Measurements from ENCODE around the gene TBC1D22A. TPM values are rescaled to one million over a fixed set of nuclear protein-coding genes. Genes with fewer than 3 reads are reported as not detected.
"Not testable (repeated sequence)": the region's sequence is repeated elsewhere in the genome, so short reads cannot be mapped to it uniquely, and the experiment has no call there.

Gene TBC1D22A
- total and polyA plus RNA-seq, 2 donors (not counting 3 experiments of a cell fraction or from before 2014, with no cell fraction given): 26.1 to 32.4 TPM

DNA sequence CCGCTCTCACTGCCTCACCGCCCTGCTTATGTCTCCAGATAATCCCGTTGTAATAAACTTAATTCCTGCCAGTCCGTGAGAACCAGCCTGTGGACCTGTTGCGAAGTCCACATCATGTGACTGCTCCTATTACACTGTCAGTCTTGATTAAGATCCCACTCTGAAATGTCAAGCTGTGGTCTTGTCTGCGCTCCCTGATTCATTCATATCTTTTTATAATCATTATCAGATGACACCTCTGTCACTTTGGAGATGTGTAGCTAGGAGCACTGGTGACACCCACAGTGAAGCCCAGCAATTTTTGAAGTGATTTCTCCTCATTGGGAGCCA is 377.3 kb downstream of the TBC1D22A start:
- no TSS peak for BruUV-seq (replicated peaks)
- dilution Hi-C loops (cut with MboI; ENCODE audit: extremely low pct_ligation_motif_present, low sequenced_read_pairs) (no loop called here), intact Hi-C loops (cut with micrococcal nuclease) (no loop called here)
- no peak overlapping the region for H3K9ac ChIP-seq (replicated peaks; ENCODE audit: extremely low read depth, insufficient read depth, low read length)
- H3K4me2 ChIP-seq (ENCODE audit: insufficient read depth, low read length): no peak overlapping the region
- ChIA-PET CTCF (no interaction called here), POLR2A (no interaction called here)
- H3K27me3 ChIP-seq (ENCODE audit: control insufficient read depth in 2 of 2, insufficient read depth in 2 of 2, low read length in 2 of 2): no peaks in the 10 kb centered on the region
- no peaks in the 10 kb centered on the region for H3K9me1 ChIP-seq (replicated peaks; ENCODE audit: control insufficient read depth, extremely low read depth, insufficient read depth, low read length)
- H3K4me3 ChIP-seq (replicated peaks in 1 of 3; ENCODE audit: insufficient read depth in 1 of 3, low read depth in 1 of 3, low read length in 3 of 3): no peak overlapping the region
- H2AFZ ChIP-seq (ENCODE audit: low read depth, low read length): no peak overlapping the region
- no peaks in the 10 kb centered on the region for H3K9me3 ChIP-seq (replicated peaks; ENCODE audit: control insufficient read depth, insufficient read depth, low read length)
- H3K4me1 ChIP-seq (ENCODE audit: control insufficient read depth, extremely low read depth, insufficient read depth, low read length): no peaks in the 10 kb centered on the region
- H4K20me1 ChIP-seq (replicated peaks; ENCODE audit: control insufficient read depth, extremely low read depth, insufficient read depth, low read length): no peaks in the 10 kb centered on the region
- TF ChIP-seq JUN (IDR thresholded peaks at IDR 0.05; ENCODE audit: borderline replicate concordance, insufficient read depth, insufficient read length, low read depth) (no peak), FOS (IDR thresholded peaks at IDR 0.05; ENCODE audit: borderline replicate concordance, insufficient read depth, low read length) (no peak), POLR2AphosphoS5 (IDR thresholded peaks at IDR 0.05; ENCODE audit: insufficient read depth, low read depth, low read length) (no peak), MYC (IDR thresholded peaks at IDR 0.05; ENCODE audit: low read depth, low read length) (no peak), EZH2 (IDR thresholded peaks at IDR 0.05; ENCODE audit: borderline replicate concordance, low read depth, low read length, severe bottlenecking) (no peak), POLR2A (IDR thresholded peaks at IDR 0.05; ENCODE audit: low read depth, low read length) (no peak), GATA2 (IDR thresholded peaks at IDR 0.05; ENCODE audit: insufficient read depth, insufficient read length, low read depth, low read length) (no peak)
- TF ChIP-seq, protein P1, sequence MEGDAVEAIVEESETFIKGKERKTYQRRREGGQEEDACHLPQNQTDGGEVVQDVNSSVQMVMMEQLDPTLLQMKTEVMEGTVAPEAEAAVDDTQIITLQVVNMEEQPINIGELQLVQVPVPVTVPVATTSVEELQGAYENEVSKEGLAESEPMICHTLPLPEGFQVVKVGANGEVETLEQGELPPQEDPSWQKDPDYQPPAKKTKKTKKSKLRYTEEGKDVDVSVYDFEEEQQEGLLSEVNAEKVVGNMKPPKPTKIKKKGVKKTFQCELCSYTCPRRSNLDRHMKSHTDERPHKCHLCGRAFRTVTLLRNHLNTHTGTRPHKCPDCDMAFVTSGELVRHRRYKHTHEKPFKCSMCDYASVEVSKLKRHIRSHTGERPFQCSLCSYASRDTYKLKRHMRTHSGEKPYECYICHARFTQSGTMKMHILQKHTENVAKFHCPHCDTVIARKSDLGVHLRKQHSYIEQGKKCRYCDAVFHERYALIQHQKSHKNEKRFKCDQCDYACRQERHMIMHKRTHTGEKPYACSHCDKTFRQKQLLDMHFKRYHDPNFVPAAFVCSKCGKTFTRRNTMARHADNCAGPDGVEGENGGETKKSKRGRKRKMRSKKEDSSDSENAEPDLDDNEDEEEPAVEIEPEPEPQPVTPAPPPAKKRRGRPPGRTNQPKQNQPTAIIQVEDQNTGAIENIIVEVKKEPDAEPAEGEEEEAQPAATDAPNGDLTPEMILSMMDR (IDR thresholded peaks at IDR 0.05; ENCODE audit: extremely low read depth in 1 of 2, insufficient read depth in 1 of 2, low read depth in 1 of 2, low read length in 2 of 2): no peak
- H3K79me2 ChIP-seq (ENCODE audit: control insufficient read depth, insufficient read depth, low read length): no peaks in the 10 kb centered on the region
- no peak for FAIRE-seq
- DNase-seq (ENCODE audit: low read depth, low spot score): no peak
- no peak overlapping the region for H3K27ac ChIP-seq (ENCODE audit: insufficient read depth, low read depth, low read length)
- no peaks in the 10 kb centered on the region for H3K36me3 ChIP-seq (ENCODE audit: control insufficient read depth in 2 of 2, extremely low read depth in 1 of 2, insufficient read depth in 2 of 2, low read length in 2 of 2)

DNA sequence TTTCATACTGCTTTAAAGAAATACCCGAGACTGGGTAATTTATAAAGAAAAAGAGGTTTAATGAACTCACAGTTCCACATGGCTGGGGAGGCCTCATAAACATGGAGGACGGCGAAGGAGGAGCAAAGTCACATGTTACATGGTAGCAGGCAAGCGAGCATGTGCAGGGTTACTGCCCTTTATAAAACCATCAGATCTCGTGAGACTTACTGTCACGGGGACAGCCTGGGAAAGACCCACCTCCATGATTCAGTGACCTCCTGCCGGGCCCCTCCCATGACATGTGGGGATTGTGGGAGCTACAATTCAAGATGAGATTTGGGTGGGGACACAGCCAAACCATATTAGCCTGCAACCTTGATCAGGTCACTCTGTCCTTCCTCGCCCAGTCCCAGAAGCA is 378.5 kb downstream of the TBC1D22A start:
- H4K20me1 ChIP-seq (replicated peaks; ENCODE audit: control insufficient read depth, extremely low read depth, insufficient read depth, low read length); intact Hi-C loops (cut with micrococcal nuclease); H3K4me2 ChIP-seq (ENCODE audit: insufficient read depth, low read length); H3K9me1 ChIP-seq (replicated peaks; ENCODE audit: control insufficient read depth, extremely low read depth, insufficient read depth, low read length); BruUV-seq (replicated peaks); CTCF ChIA-PET; H2AFZ ChIP-seq (ENCODE audit: low read depth, low read length); H3K36me3 ChIP-seq (ENCODE audit: control insufficient read depth in 2 of 2, extremely low read depth in 1 of 2, insufficient read depth in 2 of 2, low read length in 2 of 2); FAIRE-seq; DNase-seq (ENCODE audit: low read depth, low spot score); H3K9ac ChIP-seq (replicated peaks; ENCODE audit: extremely low read depth, insufficient read depth, low read length); H3K27ac ChIP-seq (ENCODE audit: insufficient read depth, low read depth, low read length); H3K9me3 ChIP-seq (replicated peaks; ENCODE audit: control insufficient read depth, insufficient read depth, low read length); H3K27me3 ChIP-seq (ENCODE audit: control insufficient read depth in 2 of 2, insufficient read depth in 2 of 2, low read length in 2 of 2); H3K4me1 ChIP-seq (ENCODE audit: control insufficient read depth, extremely low read depth, insufficient read depth, low read length); H3K4me3 ChIP-seq (replicated peaks in 1 of 3; ENCODE audit: insufficient read depth in 1 of 3, low read depth in 1 of 3, low read length in 3 of 3); H3K79me2 ChIP-seq (ENCODE audit: control insufficient read depth, insufficient read depth, low read length); dilution Hi-C loops (cut with MboI; ENCODE audit: extremely low pct_ligation_motif_present, low sequenced_read_pairs): not testable (repeated sequence)
- POLR2A ChIA-PET: interaction anchor here (0.6 kb wide), 1 partner anchor 381 kb away, joined by 3 read pairs; no protein-coding TSS in a partner anchor
